Measurements from ENCODE around the gene MCFD2.

MCFD2 gene

GRCh38 chr2:46915281-46915810 lies at the start of gene MCFD2:
TSS of gene MCFD2 (minus strand) at chr2:46915806. CDS start at chr2:46909171, 6,635 bp downstream.
- DNase-seq = peak; percentile 6

- DNase-seq = no peak
Measured at GRCh38 chr2:46964835-46965560, 49.4 kb upstream of the MCFD2 start.

- DNase-seq = no peak
Measured at GRCh38 chr2:46963941-46964673, 48.5 kb upstream of the MCFD2 start.

GRCh38 chr2:46963210-46963609 lies 47.6 kb upstream of the MCFD2 start:
- DNase-seq = no peak

- no peak for DNase-seq
Measured at GRCh38 chr2:46962751-46963150, 47.1 kb upstream of the MCFD2 start.

GRCh38 chr2:46960618-46961017 lies 45.0 kb upstream of the MCFD2 start:
- no peak for DNase-seq

- DNase-seq = no peak
Measured at GRCh38 chr2:46958431-46959017, 42.9 kb upstream of the MCFD2 start.

- DNase-seq = no peak
Measured at GRCh38 chr2:46956981-46957531, 41.5 kb upstream of the MCFD2 start.

- DNase-seq = no peak
Measured at GRCh38 chr2:46955764-46956163, 40.2 kb upstream of the MCFD2 start.

GRCh38 chr2:46954951-46955571 lies 39.5 kb upstream of the MCFD2 start:
- no peak for DNase-seq

- DNase-seq = no peak
Measured at GRCh38 chr2:46952171-46952570, 36.6 kb upstream of the MCFD2 start.

GRCh38 chr2:46951290-46952064 lies 35.9 kb upstream of the MCFD2 start:
- no peak for DNase-seq

GRCh38 chr2:46950314-46950713 lies 34.7 kb upstream of the MCFD2 start:
- no peak for DNase-seq

- no peak for DNase-seq
Measured at GRCh38 chr2:46947841-46948240, 32.2 kb upstream of the MCFD2 start.

GRCh38 chr2:46945671-46946070 lies 30.1 kb upstream of the MCFD2 start:
- no peak for DNase-seq

GRCh38 chr2:46943881-46944798 lies 28.5 kb upstream of the MCFD2 start:
- DNase-seq = peak; percentile 54

GRCh38 chr2:46942891-46943626 lies 27.5 kb upstream of the MCFD2 start:
- no peak for DNase-seq

GRCh38 chr2:46942143-46942526 lies 26.5 kb upstream of the MCFD2 start:
- DNase-seq = peak; percentile 64

- no peak for DNase-seq
Measured at GRCh38 chr2:46939626-46940359, 24.2 kb upstream of the MCFD2 start.

- no peak for DNase-seq
Measured at GRCh38 chr2:46937471-46937901, 21.9 kb upstream of the MCFD2 start.

Data from stimulated activated CD4-positive, alpha-beta T cell treated with anti-CD3 and anti-CD28 coated beads, Interleukin-12 subunit alpha, Interleukin-12 subunit beta, amount 100 ng/mL, for 4 hours (primary cell).